HT-29 (cell line): ENCODE measurements around the gene GAB2. TPM values are rescaled to one million over a fixed set of nuclear protein-coding genes. Genes with fewer than 3 reads are reported as not detected.
A peak's percentile ranks its signal among the peaks of the same experiment; 100 is the strongest.
"Not testable (repeated sequence)": the region's sequence is repeated elsewhere in the genome, so short reads cannot be mapped to it uniquely, and the experiment has no call there.

Experiments used
- DNase-seq: peaks from one replicate; pipeline ENCODE4 v3.0.0-alpha.2; 2015; ENCODE audit warnings: low spot score
- total RNA-seq: library from RNA; depleted of rRNA; stranded (reverse); fragments of >200 nt; shearing (Covaris generic); gene quantifications from 2 replicates; pipeline ENCODE4 v1.2.3, GENCODE V29; 2014

The GAB2 gene
- total RNA-seq, 1 experiment from 2014 or later = 3.6 TPM

- DNase-seq = no peak
These were observed 103.7 kb downstream of the GAB2 start for GRCh38 chr11:78313898-78314297.

GRCh38 chr11:78313181-78313795 is 104.3 kb downstream of the GAB2 start:
- peak; percentile 7 for DNase-seq

- no peak for DNase-seq
These were observed 104.9 kb downstream of the GAB2 start for GRCh38 chr11:78312712-78313111.

- DNase-seq = no peak
These were observed 105.8 kb downstream of the GAB2 start for GRCh38 chr11:78311702-78312371.

- DNase-seq = no peak
These were observed 107.1 kb downstream of the GAB2 start for GRCh38 chr11:78310500-78310909.

- DNase-seq = no peak
These were observed 113.4 kb downstream of the GAB2 start for GRCh38 chr11:78304201-78304600.

- no peak for DNase-seq
These were observed 117.3 kb downstream of the GAB2 start for GRCh38 chr11:78300108-78300839.

GRCh38 chr11:78299000-78299710 is 118.5 kb downstream of the GAB2 start:
- no peak for DNase-seq

GRCh38 chr11:78298291-78298771 is 119.3 kb downstream of the GAB2 start:
- DNase-seq = no peak

GRCh38 chr11:78295991-78296930 is 121.4 kb downstream of the GAB2 start:
- DNase-seq = no peak

- DNase-seq = peak; percentile 10
These were observed 122.3 kb downstream of the GAB2 start for GRCh38 chr11:78295347-78295746.

- not testable (repeated sequence) for DNase-seq
These were observed 123.5 kb downstream of the GAB2 start for GRCh38 chr11:78294100-78294499.

GRCh38 chr11:78293536-78293935 is 124.1 kb downstream of the GAB2 start:
- DNase-seq = no peak

- DNase-seq = no peak
These were observed 125.4 kb downstream of the GAB2 start for GRCh38 chr11:78292109-78292803.

- no peak for DNase-seq
These were observed 126.0 kb downstream of the GAB2 start for GRCh38 chr11:78291503-78292108.

- peak; percentile 10 for DNase-seq
These were observed 127.1 kb downstream of the GAB2 start for GRCh38 chr11:78290293-78291176.

- no peak for DNase-seq
These were observed 127.9 kb downstream of the GAB2 start for GRCh38 chr11:78289552-78290292.

- no peak for DNase-seq
These were observed 133.4 kb downstream of the GAB2 start for GRCh38 chr11:78284260-78284659.
